Right renal pelvis (tissue), 4 donors: ENCODE results near the gene FGD5. TPM values are rescaled to one million over a fixed set of nuclear protein-coding genes. Genes with fewer than 3 reads are reported as not detected.

Experiments
- DNase-seq, 4 donors: peaks; one replicate each; pipeline ENCODE4 v3.0.0-alpha.2; 2013; ENCODE audit warnings: low read depth in 4 of 4, low spot score in 3 of 4, missing footprints in 1 of 4
- polyA plus RNA-seq, 4 donors: library from polyadenylated mRNA; unstranded; fragments of 120-200 nt; gene quantifications; one replicate each; pipeline ENCODE4 v1.2.1, GENCODE V29; 2013; ENCODE audit not compliant: insufficient read length in 4 of 4

The FGD5 gene
- polyA plus RNA-seq, 4 donors, result 22.9 to 26.6 (median 24.8) TPM

GRCh38 chr3:14867936-14868570, 49.3 kb downstream of the FGD5 start:
- no peak for DNase-seq

- no peak for DNase-seq
Observed at GRCh38 chr3:14869917-14870782, 51.4 kb downstream of the FGD5 start.

- no peak for DNase-seq
Observed at GRCh38 chr3:14870783-14871060, 52.0 kb downstream of the FGD5 start.

- no peak for DNase-seq
Observed at GRCh38 chr3:14871456-14872200, 52.9 kb downstream of the FGD5 start.

GRCh38 chr3:14872706-14873105, 53.9 kb downstream of the FGD5 start:
- no peak for DNase-seq

GRCh38 chr3:14874784-14875183, 56.0 kb downstream of the FGD5 start:
- no peak for DNase-seq

- DNase-seq, result no peak
Observed at GRCh38 chr3:14875411-14876175, 56.8 kb downstream of the FGD5 start.

- no peak for DNase-seq
Observed at GRCh38 chr3:14876921-14877333, 58.2 kb downstream of the FGD5 start.

GRCh38 chr3:14877469-14877868, 58.7 kb downstream of the FGD5 start:
- DNase-seq, result no peak

GRCh38 chr3:14879211-14879874, 60.6 kb downstream of the FGD5 start:
- no peak for DNase-seq

GRCh38 chr3:14880447-14881106, 61.8 kb downstream of the FGD5 start:
- no peak for DNase-seq

- no peak for DNase-seq
Observed at GRCh38 chr3:14883226-14883625, 64.5 kb downstream of the FGD5 start.

GRCh38 chr3:14884665-14885064, 65.9 kb downstream of the FGD5 start:
- no peak for DNase-seq

- no peak for DNase-seq
Observed at GRCh38 chr3:14885307-14885706, 66.5 kb downstream of the FGD5 start.

GRCh38 chr3:14886101-14886500, 67.3 kb downstream of the FGD5 start:
- no peak for DNase-seq

- DNase-seq, result no peak
Observed at GRCh38 chr3:14889205-14889604, 70.4 kb downstream of the FGD5 start.

GRCh38 chr3:14889943-14890342, 71.2 kb downstream of the FGD5 start:
- DNase-seq, result no peak

GRCh38 chr3:14890476-14890875, 71.7 kb downstream of the FGD5 start:
- no peak for DNase-seq

- DNase-seq, result no peak
Observed at GRCh38 chr3:14891135-14892132, 72.7 kb downstream of the FGD5 start.
